GM13977 (cell line): ENCODE measurements around the gene DNAH10.

Experiments used
- DNase-seq: peaks from one replicate; pipeline ENCODE4 v3.0.0; 2012; ENCODE audit warnings: low spot score
- in situ Hi-C: fragments of 300-500 bp; cut with MboI; formaldehyde crosslinking; loops from one replicate; pipeline ENCODE4 v1.12.0; 2022; ENCODE audit warnings: low sequenced_read_pairs, low pct_unique_long_range_greater_than_20kb, mixed read lengths, inconsistent platforms; ENCODE audit not compliant: unreplicated experiment
- TF ChIP-seq, protein P1 (sequence below): IDR thresholded peaks from 2 replicates; pipeline ENCODE4 v1.5.1; 2012; ENCODE audit warnings: mild to moderate bottlenecking, control low read depth; ENCODE audit not compliant: insufficient read depth; ENCODE audit errors: extremely low read depth, missing control alignments

The DNAH10 gene

DNA sequence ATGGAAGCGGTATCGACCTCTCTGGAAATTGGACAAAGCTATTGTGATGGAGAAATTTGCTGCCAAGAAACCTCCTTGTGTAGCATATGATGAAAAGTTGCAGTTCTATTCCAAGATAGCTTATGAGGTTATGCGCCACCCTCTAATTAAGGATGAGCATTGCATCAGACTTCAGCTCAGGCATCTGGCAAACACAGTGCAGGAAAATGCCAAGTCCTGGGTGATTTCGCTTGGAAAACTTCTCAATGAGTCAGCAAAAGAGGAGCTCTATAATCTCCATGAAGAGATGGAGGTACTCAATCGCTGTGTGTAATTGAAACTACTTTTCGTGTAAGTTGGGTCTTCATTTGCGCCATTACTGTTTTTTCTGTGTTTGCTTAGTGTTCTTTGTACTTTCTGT, 51.2 kb downstream of the DNAH10 start:
- TF ChIP-seq, protein P1, sequence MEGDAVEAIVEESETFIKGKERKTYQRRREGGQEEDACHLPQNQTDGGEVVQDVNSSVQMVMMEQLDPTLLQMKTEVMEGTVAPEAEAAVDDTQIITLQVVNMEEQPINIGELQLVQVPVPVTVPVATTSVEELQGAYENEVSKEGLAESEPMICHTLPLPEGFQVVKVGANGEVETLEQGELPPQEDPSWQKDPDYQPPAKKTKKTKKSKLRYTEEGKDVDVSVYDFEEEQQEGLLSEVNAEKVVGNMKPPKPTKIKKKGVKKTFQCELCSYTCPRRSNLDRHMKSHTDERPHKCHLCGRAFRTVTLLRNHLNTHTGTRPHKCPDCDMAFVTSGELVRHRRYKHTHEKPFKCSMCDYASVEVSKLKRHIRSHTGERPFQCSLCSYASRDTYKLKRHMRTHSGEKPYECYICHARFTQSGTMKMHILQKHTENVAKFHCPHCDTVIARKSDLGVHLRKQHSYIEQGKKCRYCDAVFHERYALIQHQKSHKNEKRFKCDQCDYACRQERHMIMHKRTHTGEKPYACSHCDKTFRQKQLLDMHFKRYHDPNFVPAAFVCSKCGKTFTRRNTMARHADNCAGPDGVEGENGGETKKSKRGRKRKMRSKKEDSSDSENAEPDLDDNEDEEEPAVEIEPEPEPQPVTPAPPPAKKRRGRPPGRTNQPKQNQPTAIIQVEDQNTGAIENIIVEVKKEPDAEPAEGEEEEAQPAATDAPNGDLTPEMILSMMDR, result no peak
- DNase-seq, result no peak
- in situ Hi-C loops, result no loop called here

DNA sequence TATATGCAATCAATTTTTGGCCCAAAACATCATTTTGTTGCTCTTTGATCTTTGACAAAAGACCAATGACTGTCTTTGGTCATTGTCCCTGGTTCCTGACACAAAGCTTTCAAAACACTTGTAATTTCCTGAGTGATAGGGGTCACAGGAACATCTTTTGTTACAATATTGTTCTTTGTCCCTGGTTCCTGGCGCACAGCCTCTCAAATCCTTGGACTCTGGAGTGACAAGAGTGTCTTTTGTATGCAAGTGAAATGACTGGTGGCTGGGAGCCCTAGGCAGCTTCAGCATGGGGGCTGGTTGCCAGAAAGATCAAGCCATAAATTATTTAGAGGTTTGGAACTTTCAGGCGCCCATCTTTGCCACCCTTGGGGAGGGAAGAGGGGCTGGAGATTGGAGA, 53.9 kb downstream of the DNAH10 start:
- no peak for DNase-seq
- in situ Hi-C loops, result no loop called here
- TF ChIP-seq, protein P1, result no peak

DNA sequence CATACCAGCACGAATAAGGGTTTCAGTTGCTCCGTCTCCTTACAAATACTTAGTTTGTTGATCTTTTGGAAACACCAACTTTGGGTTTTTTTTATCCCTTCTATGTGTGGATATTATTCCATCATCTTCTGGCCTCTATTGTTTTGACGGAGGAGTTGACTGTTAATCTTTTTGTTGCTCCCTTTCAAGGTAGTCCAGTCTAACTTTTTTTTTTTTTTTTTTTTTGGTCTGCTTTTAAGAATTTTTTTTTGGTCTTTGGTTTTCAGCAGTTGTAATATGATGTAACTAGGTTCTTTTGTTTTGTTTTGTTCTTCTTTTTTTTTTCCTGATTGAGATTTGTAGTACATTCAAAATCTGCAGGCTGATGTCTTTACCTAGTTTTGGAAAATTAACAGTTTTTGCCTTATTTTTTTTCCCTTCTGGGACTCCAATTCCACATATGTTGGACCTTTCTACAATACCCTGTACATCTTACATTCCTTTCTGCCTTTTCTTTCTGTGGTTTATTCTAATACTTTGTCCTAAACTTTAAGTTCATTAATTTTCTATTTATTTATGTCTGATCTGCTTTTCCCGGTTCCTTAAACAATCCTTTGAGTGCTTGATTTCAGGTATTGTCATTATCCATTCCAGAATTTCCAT, 54.9 kb downstream of the DNAH10 start:
- TF ChIP-seq, protein P1, result no peak
- in situ Hi-C loops, result no loop called here
- DNase-seq, result no peak

DNA sequence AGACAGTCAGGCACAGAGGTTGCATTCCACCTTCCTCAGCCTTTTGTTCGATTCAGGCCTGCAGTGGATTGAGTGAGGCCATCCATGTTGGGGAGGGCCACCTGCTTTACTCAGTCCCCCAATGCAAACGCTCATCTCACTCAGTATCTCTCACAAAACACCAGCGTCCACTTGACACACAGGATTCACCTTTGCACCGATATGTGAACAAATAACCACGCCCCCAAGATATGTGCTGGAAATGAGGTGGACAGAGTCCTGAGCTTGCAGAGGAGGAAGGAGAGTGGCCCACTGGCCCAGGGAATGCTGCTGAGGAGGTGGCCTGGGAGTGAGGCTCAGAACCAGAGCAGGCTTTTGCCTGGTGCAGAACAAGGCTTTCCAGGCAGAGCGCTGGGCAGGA, 60.7 kb downstream of the DNAH10 start:
- TF ChIP-seq, protein P1, result no peak
- in situ Hi-C loops, result no loop called here
- DNase-seq, result no peak

DNA sequence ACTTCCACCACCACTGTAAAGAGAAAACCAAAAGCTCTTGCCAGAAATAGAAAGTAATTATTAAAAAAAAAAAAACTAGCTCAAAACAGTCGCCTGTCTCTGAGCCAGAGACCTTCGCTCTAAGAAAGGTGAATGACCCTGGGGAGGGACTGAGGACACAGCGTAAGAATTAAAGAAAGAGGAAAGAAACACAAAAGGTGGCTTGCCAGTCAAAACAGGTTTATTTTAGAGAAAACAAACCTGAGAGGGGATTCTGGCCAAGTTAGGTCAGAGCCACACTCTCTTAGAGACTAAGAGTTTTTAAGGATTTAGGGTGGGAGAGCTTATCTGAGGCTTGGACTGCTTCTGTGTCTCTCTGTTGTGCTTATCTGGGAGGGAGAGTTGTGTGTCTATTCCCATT, 66.0 kb downstream of the DNAH10 start:
- in situ Hi-C loops, result no loop called here
- no peak for DNase-seq
- TF ChIP-seq, protein P1, result no peak

DNA sequence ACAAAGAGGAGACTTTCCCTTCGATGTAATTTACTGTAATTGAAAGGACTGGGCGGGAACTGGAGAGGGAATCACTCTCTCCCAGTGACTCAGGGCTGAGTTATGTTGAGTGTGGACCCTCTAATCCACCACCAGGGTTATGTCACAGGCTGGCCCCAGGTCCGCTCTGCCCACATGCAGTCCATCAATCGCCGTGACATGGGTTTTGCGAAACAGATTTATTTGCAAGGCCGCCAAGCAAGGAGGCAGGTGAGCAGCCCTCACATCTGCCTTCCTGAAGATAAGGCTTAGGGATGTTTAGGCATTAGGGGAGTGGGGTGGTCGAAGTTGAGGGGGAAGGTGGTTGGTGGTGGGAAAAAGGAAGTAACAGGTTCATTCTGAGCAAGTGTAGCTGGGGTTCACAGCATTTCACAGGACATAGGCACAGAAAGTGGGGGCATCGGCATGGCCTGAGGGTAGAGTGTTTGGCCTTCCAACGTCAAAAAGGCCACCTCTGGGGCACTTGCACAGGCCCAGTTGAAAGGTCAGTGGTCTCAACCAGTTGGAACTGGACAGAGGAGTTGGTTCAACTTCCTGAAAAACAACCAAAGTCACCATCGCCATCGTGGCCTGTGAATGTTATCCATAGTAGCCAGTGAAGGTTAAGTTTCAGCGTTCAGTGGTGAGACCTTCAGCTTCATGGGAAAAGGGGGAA, 66.9 kb downstream of the DNAH10 start:
- in situ Hi-C loops, result no loop called here
- TF ChIP-seq, protein P1, result no peak
- DNase-seq, result no peak
